Measurements from ENCODE around the gene FAM118A.
"Not testable (repeated sequence)": the region's sequence is repeated elsewhere in the genome, so short reads cannot be mapped to it uniquely, and the experiment has no call there.

Gene FAM118A

GRCh38 chr22:45310977-45311531 is 1.3 kb downstream of the FAM118A start:
- DNase-seq = no peak

DNA sequence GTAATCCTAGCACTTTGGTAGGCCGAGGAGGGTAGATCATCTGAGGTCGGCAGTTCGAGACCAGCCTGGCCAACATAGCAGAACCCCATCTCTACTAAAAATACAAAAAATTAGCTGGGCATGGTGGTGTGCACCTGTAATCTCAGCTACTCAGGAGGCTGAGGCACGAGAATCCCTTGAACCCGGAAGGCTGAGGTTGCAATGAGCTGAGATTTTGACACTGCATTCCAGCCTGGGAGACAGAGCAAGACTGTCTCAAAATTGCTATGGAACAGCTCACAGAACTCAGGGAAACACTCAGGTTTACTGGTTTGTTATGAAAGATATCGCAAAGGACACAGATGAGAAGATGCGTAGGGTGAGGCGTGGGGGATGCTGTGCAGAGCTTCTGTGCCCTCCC is 2.7 kb downstream of the FAM118A start:
- DNase-seq = no peak

GRCh38 chr22:45312856-45313255 is 3.1 kb downstream of the FAM118A start:
- DNase-seq = no peak

GRCh38 chr22:45314054-45314721 is 4.5 kb downstream of the FAM118A start:
- no peak for DNase-seq

- no peak for DNase-seq
These were observed 5.1 kb downstream of the FAM118A start for GRCh38 chr22:45314786-45315185.

GRCh38 chr22:45316796-45317526 is 7.2 kb downstream of the FAM118A start:
- no peak for DNase-seq

- peak; percentile 54 for DNase-seq
These were observed 7.9 kb downstream of the FAM118A start for GRCh38 chr22:45317551-45318167.

DNA sequence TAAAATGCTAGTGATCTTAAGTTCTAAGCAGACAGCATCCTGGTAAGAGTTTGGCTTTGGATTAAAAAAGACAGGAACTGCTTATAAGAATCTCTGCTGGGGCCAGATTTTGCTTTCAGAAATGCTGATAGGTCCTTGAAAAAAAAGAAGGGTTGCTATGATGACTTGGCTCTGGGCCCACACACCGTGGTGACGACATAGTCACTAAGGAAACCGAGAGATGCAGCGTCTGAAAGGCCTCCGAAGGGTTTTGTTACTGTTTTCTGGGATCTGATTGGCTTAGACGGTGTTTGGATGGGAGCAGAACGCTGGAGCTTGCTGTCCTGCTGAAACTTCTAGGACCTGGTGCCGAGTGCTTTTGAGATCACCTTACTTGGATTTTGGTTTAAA is 8.4 kb downstream of the FAM118A start:
- peak; percentile 88 for DNase-seq

- DNase-seq = no peak
These were observed 9.0 kb downstream of the FAM118A start for GRCh38 chr22:45318558-45319323.

DNA sequence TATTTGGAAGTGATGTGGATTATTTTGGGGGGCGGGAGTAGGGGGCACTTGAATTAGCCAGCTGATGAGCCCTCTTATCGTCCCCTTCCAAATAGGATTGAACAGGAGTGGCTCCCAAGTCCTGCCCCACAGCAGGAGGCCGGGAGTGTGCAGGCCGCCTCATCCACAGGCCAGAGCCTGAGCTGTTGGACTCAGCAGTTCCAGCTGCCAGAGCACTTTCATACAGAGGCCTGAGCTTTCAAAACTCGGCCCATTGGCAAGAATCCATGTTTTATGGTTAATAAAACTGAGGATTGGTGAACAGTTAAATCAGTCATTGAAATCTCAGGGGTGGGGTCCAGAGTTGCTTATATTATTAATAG is 9.6 kb downstream of the FAM118A start:
- no peak for DNase-seq

DNA sequence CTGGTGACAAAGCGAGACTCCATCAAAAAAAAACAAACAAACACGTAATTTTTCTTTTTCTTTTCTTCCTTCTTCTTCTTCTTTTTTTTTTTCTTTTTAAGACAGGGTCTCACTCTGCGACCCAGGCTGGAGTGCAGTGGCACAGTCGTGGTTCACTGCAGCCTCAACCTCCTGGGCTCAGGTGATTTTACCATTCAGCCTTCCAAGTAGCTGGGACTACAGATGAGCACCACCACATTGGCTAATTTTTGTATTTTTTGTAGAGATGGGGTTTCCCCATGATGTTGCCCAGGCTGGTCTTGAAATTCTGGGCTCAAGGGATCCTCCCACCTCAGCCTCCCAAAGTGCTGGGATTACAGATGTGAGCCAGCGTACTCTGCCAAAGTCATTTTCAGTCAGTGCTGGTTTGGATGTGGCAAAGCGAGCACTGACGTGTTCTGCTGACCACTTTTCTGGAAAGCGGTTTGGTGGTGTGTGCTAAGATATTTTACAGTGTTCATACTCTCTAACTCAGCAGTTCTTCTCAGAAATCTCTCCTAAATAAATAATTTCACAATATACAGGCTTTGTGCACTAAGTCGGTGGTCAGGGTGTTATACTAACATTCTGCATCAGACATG is 10.7 kb downstream of the FAM118A start:
- DNase-seq = no peak

DNA sequence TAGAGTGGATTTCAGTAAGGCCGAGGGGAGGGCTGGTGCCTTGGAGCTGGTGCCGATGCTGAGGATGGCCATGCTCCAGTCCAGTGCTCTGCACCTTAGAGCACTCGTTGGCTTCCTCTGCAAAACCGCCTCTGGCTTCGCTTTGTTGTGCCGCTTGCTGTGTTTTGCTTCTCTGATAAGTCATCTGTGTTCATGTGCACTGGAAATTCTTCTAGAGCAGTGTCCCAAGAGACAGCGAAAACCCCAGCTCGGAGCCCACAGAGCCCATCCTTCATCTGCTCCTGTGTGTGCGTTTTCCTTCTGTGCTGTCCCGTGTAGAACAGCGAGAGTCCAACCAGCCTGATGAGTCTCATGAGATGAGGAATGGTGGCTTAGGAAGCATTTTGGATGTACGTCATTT is 12.1 kb downstream of the FAM118A start:
- no peak for DNase-seq

DNA sequence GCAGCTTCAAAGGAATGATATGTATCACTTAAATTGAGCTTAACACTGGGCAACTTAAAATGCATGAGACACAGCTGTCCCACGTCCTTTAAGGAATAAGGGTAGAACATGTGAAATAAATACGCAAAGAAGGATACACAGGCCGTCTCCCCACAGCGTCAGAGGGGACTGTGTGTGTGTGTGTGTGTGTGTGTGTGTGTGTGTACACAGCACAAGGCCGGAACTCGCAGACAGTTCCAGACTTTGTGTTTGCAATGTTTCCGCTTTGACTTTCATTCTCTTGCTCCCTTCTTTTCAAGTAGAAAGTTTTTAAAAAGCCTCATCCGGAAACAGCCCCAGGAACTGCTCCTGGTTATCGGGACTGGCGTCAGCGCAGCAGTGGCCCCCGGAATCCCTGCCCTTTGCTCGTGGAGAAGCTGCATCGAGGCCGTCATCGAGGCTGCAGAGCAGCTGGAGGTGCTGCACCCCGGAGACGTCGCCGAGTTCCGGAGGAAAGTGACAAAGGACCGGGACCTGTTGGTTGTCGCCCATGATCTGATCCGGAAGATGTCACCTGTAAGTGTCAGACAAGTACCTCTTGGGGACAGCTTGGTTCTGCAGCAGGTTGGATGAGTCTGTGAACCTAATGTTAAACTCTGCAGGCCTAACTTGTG is 13.3 kb downstream of the FAM118A start:
- no peak for DNase-seq

GRCh38 chr22:45323695-45324094 is 14.0 kb downstream of the FAM118A start:
- no peak for DNase-seq

DNA sequence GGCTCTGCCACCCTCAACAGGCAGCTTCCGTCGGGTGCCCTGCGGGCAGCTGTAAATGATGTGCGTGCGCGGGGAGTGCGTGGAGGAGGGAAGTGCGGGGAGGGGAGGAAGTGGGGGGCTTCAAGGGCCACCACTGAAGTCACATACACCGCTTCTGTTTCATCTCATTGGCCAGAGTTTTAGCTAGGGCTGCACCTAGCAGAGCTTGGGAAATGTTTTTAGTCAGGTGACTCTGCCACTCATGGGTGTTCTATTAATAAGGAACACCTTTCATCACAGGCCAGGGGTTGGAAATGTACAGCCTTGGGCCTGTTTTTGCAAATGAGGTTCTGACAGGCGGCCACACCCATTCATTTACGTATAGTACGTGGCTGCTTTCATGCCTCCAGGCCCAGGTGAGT is 14.6 kb downstream of the FAM118A start:
- DNase-seq = no peak

DNA sequence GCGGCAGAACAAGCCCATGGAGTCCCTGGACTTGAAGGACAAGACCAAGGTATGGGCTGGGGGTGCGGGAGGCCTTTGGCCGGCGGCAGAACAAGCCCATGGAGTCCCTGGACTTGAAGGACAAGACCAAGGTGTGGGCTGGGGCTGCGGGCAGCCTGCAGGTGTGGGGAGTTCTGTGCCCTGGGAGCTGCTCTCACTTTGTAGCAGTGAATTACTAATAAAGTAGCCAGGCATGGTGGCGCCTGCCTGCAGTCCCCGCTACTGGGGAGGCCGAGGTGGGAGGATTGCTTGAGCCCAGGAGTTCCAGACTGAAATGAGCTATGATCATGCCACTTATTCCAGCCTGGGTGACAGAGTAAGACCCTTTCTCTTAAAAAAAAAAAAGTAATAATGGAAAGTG is 18.5 kb downstream of the FAM118A start:
- DNase-seq = not testable (repeated sequence)

- DNase-seq = peak; percentile 34
These were observed 19.2 kb downstream of the FAM118A start for GRCh38 chr22:45328822-45329529.

- DNase-seq = peak; percentile 86
These were observed 19.8 kb downstream of the FAM118A start for GRCh38 chr22:45329530-45329936.

GRCh38 chr22:45330548-45330947 is 20.8 kb downstream of the FAM118A start:
- no peak for DNase-seq

DNA sequence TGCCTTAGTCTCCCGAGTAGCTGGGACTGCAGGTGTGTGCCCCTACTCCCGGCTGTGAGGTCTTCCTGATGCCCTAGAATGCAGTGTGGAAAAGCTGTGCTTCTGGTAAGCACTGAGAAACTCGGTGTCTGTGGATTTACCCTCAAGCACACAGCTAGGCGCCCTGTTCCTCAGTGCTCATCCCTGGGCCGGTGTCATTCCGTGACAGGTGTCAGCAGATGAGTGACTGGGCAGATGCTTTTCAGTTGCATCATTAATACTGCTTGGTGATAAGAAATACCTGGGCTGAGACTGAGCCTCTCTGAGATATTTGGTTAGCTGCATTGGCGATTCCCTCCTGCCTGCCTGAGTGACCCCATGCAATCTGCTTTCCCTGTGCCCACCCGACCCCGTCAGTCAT is 21.8 kb downstream of the FAM118A start:
- DNase-seq = no peak

- DNase-seq = no peak
These were observed 22.3 kb downstream of the FAM118A start for GRCh38 chr22:45332001-45332400.

DNA sequence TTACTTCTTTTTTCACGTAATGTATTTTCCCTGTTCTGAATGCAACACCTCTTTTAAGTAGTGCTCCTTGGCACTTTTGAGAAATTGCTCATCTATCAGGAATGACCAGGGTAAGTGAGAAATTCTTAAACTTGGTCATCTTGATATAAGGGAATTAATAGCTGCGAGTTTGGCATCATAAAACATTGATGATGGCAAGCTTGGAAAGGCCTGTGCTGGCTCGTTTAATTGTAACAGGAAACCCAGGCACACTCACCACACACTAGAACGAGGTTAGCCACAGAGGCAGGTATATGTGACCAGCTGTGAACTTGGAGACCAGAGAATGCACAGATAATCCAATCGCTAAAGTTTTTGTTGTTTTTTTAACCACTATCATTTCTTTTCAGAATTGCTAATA is 24.3 kb downstream of the FAM118A start:
- DNase-seq = no peak
